ENCODE data around the gene AVEN.

DNA sequence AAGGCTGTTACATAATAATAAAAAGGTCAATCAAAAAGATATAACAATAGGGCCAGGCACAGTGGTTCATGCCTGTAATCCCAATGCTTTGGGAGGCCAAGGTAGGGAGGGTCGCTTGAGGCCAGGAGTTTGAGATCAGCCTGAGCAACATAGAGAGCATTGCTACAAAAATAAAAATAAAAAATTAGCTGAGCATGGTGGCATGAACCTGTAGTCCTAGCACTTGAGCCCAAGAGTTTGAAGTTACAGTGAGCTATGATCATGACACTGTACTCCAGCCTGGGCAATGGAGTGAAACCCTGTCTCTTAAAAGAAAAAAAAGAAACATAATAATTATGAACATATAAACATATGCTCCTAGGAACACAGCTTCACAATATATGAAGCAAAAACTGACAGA is 29.3 kb downstream of the AVEN start:
- no peak for TF ChIP-seq TAF1 (IDR thresholded peaks at IDR 0.05; ENCODE audit: borderline replicate concordance, low read depth, low read length)
- no peak for TF ChIP-seq EZH2phosphoT487 (IDR thresholded peaks at IDR 0.05; ENCODE audit: borderline replicate concordance, low read depth)
- no peak for TF ChIP-seq FOXJ3 (CRISPR knock-in tag; IDR thresholded peaks at IDR 0.05)
- TF ChIP-seq, protein P1, sequence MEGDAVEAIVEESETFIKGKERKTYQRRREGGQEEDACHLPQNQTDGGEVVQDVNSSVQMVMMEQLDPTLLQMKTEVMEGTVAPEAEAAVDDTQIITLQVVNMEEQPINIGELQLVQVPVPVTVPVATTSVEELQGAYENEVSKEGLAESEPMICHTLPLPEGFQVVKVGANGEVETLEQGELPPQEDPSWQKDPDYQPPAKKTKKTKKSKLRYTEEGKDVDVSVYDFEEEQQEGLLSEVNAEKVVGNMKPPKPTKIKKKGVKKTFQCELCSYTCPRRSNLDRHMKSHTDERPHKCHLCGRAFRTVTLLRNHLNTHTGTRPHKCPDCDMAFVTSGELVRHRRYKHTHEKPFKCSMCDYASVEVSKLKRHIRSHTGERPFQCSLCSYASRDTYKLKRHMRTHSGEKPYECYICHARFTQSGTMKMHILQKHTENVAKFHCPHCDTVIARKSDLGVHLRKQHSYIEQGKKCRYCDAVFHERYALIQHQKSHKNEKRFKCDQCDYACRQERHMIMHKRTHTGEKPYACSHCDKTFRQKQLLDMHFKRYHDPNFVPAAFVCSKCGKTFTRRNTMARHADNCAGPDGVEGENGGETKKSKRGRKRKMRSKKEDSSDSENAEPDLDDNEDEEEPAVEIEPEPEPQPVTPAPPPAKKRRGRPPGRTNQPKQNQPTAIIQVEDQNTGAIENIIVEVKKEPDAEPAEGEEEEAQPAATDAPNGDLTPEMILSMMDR (IDR thresholded peaks at IDR 0.05), result no peak
- TF ChIP-seq, protein P2, sequence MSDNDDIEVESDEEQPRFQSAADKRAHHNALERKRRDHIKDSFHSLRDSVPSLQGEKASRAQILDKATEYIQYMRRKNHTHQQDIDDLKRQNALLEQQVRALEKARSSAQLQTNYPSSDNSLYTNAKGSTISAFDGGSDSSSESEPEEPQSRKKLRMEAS (IDR thresholded peaks at IDR 0.05; ENCODE audit: low read depth), result no peak
